HT1080 (cell line): Measurements from ENCODE around the gene TMEM270. TPM values are rescaled to one million over a fixed set of nuclear protein-coding genes. Genes with fewer than 3 reads are reported as not detected.

Experiments used
- DNase-seq: peaks from one replicate; pipeline ENCODE4 v3.0.0-alpha.2; 2015; ENCODE audit warnings: low read depth
- total RNA-seq: library from RNA; depleted of rRNA; stranded (reverse); fragments of >200 nt; shearing (Covaris generic); gene quantifications from 2 replicates; pipeline ENCODE4 v1.2.3, GENCODE V29; 2014; rRNA removed

The TMEM270 gene
- total RNA-seq, 1 experiment from 2014 or later: 0.23 TPM

- peak; percentile 24 for DNase-seq
Measured at GRCh38 chr7:73904219-73905137, 43.5 kb downstream of the TMEM270 start.

GRCh38 chr7:73905360-73905759 is 44.4 kb downstream of the TMEM270 start:
- no peak for DNase-seq

GRCh38 chr7:73906874-73907273 is 45.9 kb downstream of the TMEM270 start:
- DNase-seq: no peak

- no peak for DNase-seq
Measured at GRCh38 chr7:73907554-73908122, 46.7 kb downstream of the TMEM270 start.

GRCh38 chr7:73908123-73908611 is 47.2 kb downstream of the TMEM270 start:
- DNase-seq: no peak

- DNase-seq: no peak
Measured at GRCh38 chr7:73909051-73909941, 48.3 kb downstream of the TMEM270 start.

GRCh38 chr7:73909996-73910395 is 49.0 kb downstream of the TMEM270 start:
- no peak for DNase-seq

- no peak for DNase-seq
Measured at GRCh38 chr7:73912223-73912622, 51.3 kb downstream of the TMEM270 start.

Other genes starting within 250 kb of the TMEM270 start
- not detected in 2 replicates for gene MLXIPL, start 236.6 kb upstream of the TMEM270 start, total RNA-seq
- gene VPS37D, start 193.3 kb upstream of the TMEM270 start, total RNA-seq: 4.7 and 6.2 TPM in 2 replicates
- gene DNAJC30, start 177.7 kb upstream of the TMEM270 start, total RNA-seq: 3.8 and 11.9 TPM in 2 replicates
- 78.8 and 82.9 TPM in 2 replicates for gene BUD23, start 177.6 kb upstream of the TMEM270 start, total RNA-seq
- gene STX1A, start 141.5 kb upstream of the TMEM270 start, total RNA-seq: 51.6 and 69.7 TPM in 2 replicates
- 46.2 and 50.5 TPM in 2 replicates for gene ABHD11, start 122.4 kb upstream of the TMEM270 start, total RNA-seq
- not detected in 2 replicates for gene CLDN3, start 90.9 kb upstream of the TMEM270 start, total RNA-seq
- 1.2 and 1.7 TPM in 2 replicates for gene CLDN4, start 30.2 kb upstream of the TMEM270 start, total RNA-seq
- 14.4 and 22.2 TPM in 2 replicates for gene METTL27, start 18.6 kb upstream of the TMEM270 start, total RNA-seq
- not detected in 2 replicates for gene ELN, start 167.0 kb downstream of the TMEM270 start, total RNA-seq
- gene LIMK1, start 222.6 kb downstream of the TMEM270 start, total RNA-seq: 36.5 and 46.6 TPM in 2 replicates